Loucy (cell line): ENCODE data around the gene PDE10A.

Source experiments
- H2AFZ ChIP-seq: fragments of 200-600 bp; sonication (generic); 2 replicates; pipeline ENCODE4 v1.6.0; 2016; ENCODE audit warnings: antibody characterized with exemption, mild to moderate bottlenecking, low read length, moderate library complexity
- H3F3A ChIP-seq: fragments of 200-600 bp; 2 replicates; pipeline ENCODE4 v1.6.0; 2016; ENCODE audit warnings: antibody characterized with exemption, low read depth, mild to moderate bottlenecking
- H3K27me3 ChIP-seq: fragments of 200-600 bp; sonication (generic); 2 replicates; pipeline ENCODE4 v1.6.1; 2014; ENCODE audit warnings: low read length, mild to moderate bottlenecking; ENCODE audit not compliant: insufficient read depth, poor library complexity, severe bottlenecking
- H3K36me3 ChIP-seq: fragments of 200-600 bp; sonication (generic); 2 replicates; pipeline ENCODE4 v1.6.1; 2016; ENCODE audit warnings: low read length; ENCODE audit not compliant: insufficient read depth
- H3K4me1 ChIP-seq: fragments of 200-600 bp; sonication (generic); 2 replicates; pipeline ENCODE4 v1.5.1; 2014; ENCODE audit warnings: low read length, mild to moderate bottlenecking; ENCODE audit not compliant: insufficient read depth, poor library complexity, severe bottlenecking
- H3K4me2 ChIP-seq: fragments of 200-600 bp; sonication (generic); 2 replicates; pipeline ENCODE4 v1.6.0; 2014; ENCODE audit warnings: antibody characterized with exemption, low read length, low read depth, mild to moderate bottlenecking; ENCODE audit not compliant: poor library complexity, severe bottlenecking
- H3K4me3 ChIP-seq: fragments of 200-600 bp; sonication (generic); 2 replicates; pipeline ENCODE4 v1.5.1; 2014; ENCODE audit warnings: low read length, mild to moderate bottlenecking, mixed read lengths; ENCODE audit not compliant: poor library complexity, severe bottlenecking
- H3K79me2 ChIP-seq: fragments of 200-600 bp; sonication (generic); 2 replicates; pipeline ENCODE4 v1.6.1; 2014; ENCODE audit warnings: low read length; ENCODE audit not compliant: insufficient read depth
- H3K9ac ChIP-seq: fragments of 200-600 bp; sonication (generic); 2 replicates; pipeline ENCODE4 v1.6.0; 2014; ENCODE audit warnings: mild to moderate bottlenecking, low read depth, low read length, moderate library complexity; ENCODE audit not compliant: poor library complexity, severe bottlenecking
- H3K9me2 ChIP-seq: fragments of 200-600 bp; sonication (generic); replicated peaks from 2 replicates; pipeline ENCODE4 v1.6.1; 2016; ENCODE audit warnings: low read depth, low read length, mixed read lengths
- H3K9me3 ChIP-seq: fragments of 200-600 bp; sonication (generic); 2 replicates; pipeline ENCODE4 v1.6.1; 2014; ENCODE audit warnings: mild to moderate bottlenecking, antibody characterized with exemption, low read length, low read depth; ENCODE audit not compliant: insufficient read depth
- H4K20me1 ChIP-seq: fragments of 200-600 bp; sonication (generic); 2 replicates; pipeline ENCODE4 v1.6.0; 2014; ENCODE audit warnings: antibody characterized with exemption, low read length, mild to moderate bottlenecking; ENCODE audit not compliant: insufficient read depth, poor library complexity, severe bottlenecking
- EZH2phosphoT487 ChIP-seq: fragments of 200-600 bp; IDR thresholded peaks from 2 replicates; pipeline ENCODE4 v1.6.1; 2018; ENCODE audit warnings: antibody characterized with exemption, mild to moderate bottlenecking, moderate library complexity, borderline replicate concordance
- TF ChIP-seq, protein P1 (sequence below): fragments of 200-600 bp; sonication (generic); conservative IDR thresholded peaks from 2 replicates; pipeline ENCODE4 v1.5.1; 2014; ENCODE audit warnings: mild to moderate bottlenecking, antibody characterized with exemption, low read length

PDE10A gene

DNA sequence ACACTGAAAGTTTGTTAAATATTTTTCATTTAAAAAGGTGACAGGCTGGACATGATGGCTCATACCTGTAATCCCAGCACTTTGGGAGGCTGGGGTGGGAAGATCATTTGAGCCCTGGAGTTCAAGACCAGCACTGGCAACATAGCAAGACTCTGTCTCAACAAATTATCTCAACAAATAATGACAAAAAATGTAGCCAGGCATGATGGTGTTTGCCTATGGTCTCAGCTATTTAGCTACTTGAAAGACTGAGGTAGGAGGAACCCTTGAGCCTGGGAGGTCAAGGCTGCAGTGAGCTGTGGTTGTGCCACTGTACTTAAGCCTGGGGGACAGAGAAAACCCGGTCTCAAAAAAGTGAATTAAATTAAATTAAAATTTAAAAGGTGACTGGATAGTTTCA lies 297.7 kb downstream of the PDE10A start:
- no peaks in the 10 kb centered on the region for H3F3A ChIP-seq
- no peaks in the 10 kb centered on the region for H4K20me1 ChIP-seq
- H2AFZ ChIP-seq: no peak overlapping the region
- H3K9ac ChIP-seq: no peak overlapping the region
- no peaks in the 10 kb centered on the region for H3K27me3 ChIP-seq
- no peak overlapping the region for H3K4me3 ChIP-seq
- H3K36me3 ChIP-seq: no peaks in the 10 kb centered on the region
- TF ChIP-seq, protein P1, sequence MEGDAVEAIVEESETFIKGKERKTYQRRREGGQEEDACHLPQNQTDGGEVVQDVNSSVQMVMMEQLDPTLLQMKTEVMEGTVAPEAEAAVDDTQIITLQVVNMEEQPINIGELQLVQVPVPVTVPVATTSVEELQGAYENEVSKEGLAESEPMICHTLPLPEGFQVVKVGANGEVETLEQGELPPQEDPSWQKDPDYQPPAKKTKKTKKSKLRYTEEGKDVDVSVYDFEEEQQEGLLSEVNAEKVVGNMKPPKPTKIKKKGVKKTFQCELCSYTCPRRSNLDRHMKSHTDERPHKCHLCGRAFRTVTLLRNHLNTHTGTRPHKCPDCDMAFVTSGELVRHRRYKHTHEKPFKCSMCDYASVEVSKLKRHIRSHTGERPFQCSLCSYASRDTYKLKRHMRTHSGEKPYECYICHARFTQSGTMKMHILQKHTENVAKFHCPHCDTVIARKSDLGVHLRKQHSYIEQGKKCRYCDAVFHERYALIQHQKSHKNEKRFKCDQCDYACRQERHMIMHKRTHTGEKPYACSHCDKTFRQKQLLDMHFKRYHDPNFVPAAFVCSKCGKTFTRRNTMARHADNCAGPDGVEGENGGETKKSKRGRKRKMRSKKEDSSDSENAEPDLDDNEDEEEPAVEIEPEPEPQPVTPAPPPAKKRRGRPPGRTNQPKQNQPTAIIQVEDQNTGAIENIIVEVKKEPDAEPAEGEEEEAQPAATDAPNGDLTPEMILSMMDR: no peak
- no peak for TF ChIP-seq EZH2phosphoT487
- H3K4me2 ChIP-seq: no peak overlapping the region
- no peaks in the 10 kb centered on the region; the same call in 1 of the 2 replicates for H3K9me3 ChIP-seq
- no peaks in the 10 kb centered on the region for H3K9me2 ChIP-seq
- H3K79me2 ChIP-seq: no peaks in the 10 kb centered on the region
- no peaks in the 10 kb centered on the region for H3K4me1 ChIP-seq

DNA sequence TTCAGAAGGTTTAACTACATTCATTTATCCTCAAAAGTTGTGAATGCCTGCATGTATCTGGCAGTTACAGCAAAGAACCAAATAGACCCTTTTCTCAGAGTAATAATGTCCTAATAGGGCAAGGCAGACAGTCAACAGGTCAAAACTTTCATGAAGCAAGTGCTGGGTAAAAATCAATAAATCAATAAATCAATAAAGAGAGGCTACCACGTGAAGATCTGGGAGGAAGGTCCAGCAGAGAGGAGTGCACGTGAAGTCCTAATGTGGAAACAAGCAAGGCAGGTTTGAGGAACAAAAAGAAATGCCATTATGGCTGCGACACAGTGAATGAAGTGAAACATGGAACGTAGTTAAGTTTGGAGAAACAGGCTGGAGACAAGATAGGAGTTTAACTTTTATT lies 317.3 kb downstream of the PDE10A start:
- no peaks in the 10 kb centered on the region for H3F3A ChIP-seq
- no peak overlapping the region for H2AFZ ChIP-seq
- TF ChIP-seq, protein P1: no peak
- no peak for TF ChIP-seq EZH2phosphoT487
- no peaks in the 10 kb centered on the region for H3K4me1 ChIP-seq
- no peak overlapping the region for H3K9ac ChIP-seq
- no peaks in the 10 kb centered on the region for H3K79me2 ChIP-seq
- no peak overlapping the region for H3K4me3 ChIP-seq
- H3K36me3 ChIP-seq: no peaks in the 10 kb centered on the region
- no peaks in the 10 kb centered on the region for H3K27me3 ChIP-seq
- H3K4me2 ChIP-seq: no peak overlapping the region
- H3K9me2 ChIP-seq: no peaks in the 10 kb centered on the region
- no peaks in the 10 kb centered on the region for H3K9me3 ChIP-seq
- no peaks in the 10 kb centered on the region for H4K20me1 ChIP-seq

DNA sequence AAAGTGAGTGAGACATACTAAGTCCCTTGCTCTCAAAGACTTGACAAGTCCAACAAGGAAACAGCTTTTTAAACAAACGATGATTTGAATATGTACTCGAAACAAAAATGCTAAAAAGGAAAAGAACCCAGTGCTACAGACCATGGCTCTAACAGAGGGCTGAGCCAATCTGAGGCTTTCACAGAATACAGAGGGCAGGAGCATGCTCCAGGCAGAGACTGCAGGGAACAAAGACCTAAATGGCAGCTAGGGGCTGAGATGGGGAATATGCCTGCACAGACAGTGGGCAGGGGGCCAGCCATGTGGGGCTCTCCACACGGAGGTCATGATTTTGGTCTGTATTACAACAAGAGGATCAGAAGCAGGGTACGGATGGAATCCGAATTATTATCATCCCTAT lies 322.5 kb downstream of the PDE10A start:
- no peaks in the 10 kb centered on the region for H3K79me2 ChIP-seq

More for the DNA sequence above, 322.5 kb downstream of the PDE10A start:
- peaks cover 3% of the 10 kb centered on the region; the same call in 1 of the 2 replicates for H3K9me3 ChIP-seq
- H3K36me3 ChIP-seq: no peaks in the 10 kb centered on the region
- TF ChIP-seq, protein P1: no peak
- TF ChIP-seq EZH2phosphoT487: no peak
- no peaks in the 10 kb centered on the region for H3K9me2 ChIP-seq
- no peak overlapping the region for H3K4me3 ChIP-seq
- no peaks in the 10 kb centered on the region for H3F3A ChIP-seq
- no peak overlapping the region for H3K9ac ChIP-seq
- H3K27me3 ChIP-seq: no peaks in the 10 kb centered on the region
- no peak overlapping the region for H2AFZ ChIP-seq
- no peak overlapping the region for H3K4me2 ChIP-seq
- H3K4me1 ChIP-seq: no peaks in the 10 kb centered on the region
- no peaks in the 10 kb centered on the region for H4K20me1 ChIP-seq
